ENCODE results near the gene COMT.

DNA sequence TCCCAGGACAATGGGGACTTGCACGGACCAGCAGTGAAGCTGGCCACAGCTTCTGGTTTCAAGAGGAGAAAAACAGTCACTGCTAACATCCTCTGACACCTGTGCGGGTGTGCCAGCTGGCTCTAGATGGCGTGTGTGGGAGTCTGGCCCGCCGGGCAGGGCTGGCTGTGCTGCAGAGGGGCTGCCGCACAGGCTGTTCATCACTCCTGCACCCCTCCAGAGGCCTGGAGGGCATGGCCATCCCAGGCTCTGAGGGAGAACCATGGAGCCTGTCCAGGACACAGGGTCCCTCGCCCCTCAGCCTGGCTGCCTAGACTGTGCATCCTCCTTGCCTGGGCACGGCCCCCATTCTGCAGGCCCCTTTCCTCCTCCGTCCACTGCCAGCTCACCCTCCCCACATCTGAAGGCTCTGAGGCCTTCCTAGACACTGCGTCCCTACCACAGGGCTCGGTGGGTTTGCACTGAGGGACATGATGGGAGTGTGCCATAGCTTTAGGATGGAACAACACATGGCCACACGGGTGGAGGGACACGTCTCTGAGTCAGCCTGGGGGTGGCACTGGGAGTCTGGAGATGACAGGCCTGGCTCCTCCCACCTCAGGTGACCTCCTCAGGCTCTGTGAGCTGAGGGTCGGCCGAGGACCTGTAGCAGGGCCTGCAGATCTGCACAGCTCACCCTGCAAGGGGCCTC is 44.8 kb upstream of the COMT start:
- TF ChIP-seq, protein P1, sequence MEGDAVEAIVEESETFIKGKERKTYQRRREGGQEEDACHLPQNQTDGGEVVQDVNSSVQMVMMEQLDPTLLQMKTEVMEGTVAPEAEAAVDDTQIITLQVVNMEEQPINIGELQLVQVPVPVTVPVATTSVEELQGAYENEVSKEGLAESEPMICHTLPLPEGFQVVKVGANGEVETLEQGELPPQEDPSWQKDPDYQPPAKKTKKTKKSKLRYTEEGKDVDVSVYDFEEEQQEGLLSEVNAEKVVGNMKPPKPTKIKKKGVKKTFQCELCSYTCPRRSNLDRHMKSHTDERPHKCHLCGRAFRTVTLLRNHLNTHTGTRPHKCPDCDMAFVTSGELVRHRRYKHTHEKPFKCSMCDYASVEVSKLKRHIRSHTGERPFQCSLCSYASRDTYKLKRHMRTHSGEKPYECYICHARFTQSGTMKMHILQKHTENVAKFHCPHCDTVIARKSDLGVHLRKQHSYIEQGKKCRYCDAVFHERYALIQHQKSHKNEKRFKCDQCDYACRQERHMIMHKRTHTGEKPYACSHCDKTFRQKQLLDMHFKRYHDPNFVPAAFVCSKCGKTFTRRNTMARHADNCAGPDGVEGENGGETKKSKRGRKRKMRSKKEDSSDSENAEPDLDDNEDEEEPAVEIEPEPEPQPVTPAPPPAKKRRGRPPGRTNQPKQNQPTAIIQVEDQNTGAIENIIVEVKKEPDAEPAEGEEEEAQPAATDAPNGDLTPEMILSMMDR (IDR thresholded peaks at IDR 0.05): no peak
- no peak for TF ChIP-seq POLR2A (IDR thresholded peaks at IDR 0.05)
